SK-N-MC (cell line): ENCODE measurements around the gene CDA.

Experiments used
- DNase-seq: peaks from one replicate; pipeline ENCODE4 v3.0.0-alpha.2; 2011; ENCODE audit warnings: low read depth, low spot score
- H3K27ac ChIP-seq: fragments of 200-600 bp; sonication (generic); 2 replicates; pipeline ENCODE4 v1.5.1; 2016; ENCODE audit warnings: mixed run types
- H3K36me3 ChIP-seq: fragments of 200-600 bp; sonication (generic); 2 replicates; pipeline ENCODE4 v1.6.1; 2017; ENCODE audit warnings: antibody characterized with exemption, low read length, mixed read lengths; ENCODE audit not compliant: insufficient read depth
- H3K4me3 ChIP-seq: fragments of 200-600 bp; sonication (generic); 2 replicates; pipeline ENCODE4 v1.5.1; 2016
- H3K9ac ChIP-seq: fragments of 200-600 bp; sonication (generic); 2 replicates; pipeline ENCODE4 v1.8.0; 2017; ENCODE audit warnings: mixed run types, mixed read lengths; ENCODE audit not compliant: insufficient read length
- H3K9me3 ChIP-seq: fragments of 200-600 bp; sonication (generic); 2 replicates; pipeline ENCODE4 v1.6.1; 2017; ENCODE audit warnings: low read depth, mild to moderate bottlenecking, antibody characterized with exemption, low read length, moderate library complexity, mixed read lengths
- EZH2 ChIP-seq: fragments of 200-600 bp; sonication (generic); IDR thresholded peaks from one replicate; pipeline ENCODE4 v1.6.1; 2017; ENCODE audit warnings: antibody characterized with exemption
- FOXP2 ChIP-seq: optimal IDR thresholded peaks from 2 replicates; pipeline ENCODE3; 2011; ENCODE audit warnings: mild to moderate bottlenecking, moderate library complexity; ENCODE audit not compliant: insufficient read depth; ENCODE audit errors: extremely low read length, control extremely low read depth
- POLR2AphosphoS5 ChIP-seq: IDR thresholded peaks from 2 replicates; pipeline ENCODE4 v1.6.1; 2012; ENCODE audit warnings: mild to moderate bottlenecking, low read depth, low read length, borderline replicate concordance

The CDA gene

GRCh38 chr1:20619999-20620398 is 31.1 kb downstream of the CDA start:
- no peak overlapping the region for H3K27ac ChIP-seq
- no peak overlapping the region for H3K9ac ChIP-seq
- H3K4me3 ChIP-seq: no peak overlapping the region
- TF ChIP-seq EZH2 (no peak), FOXP2 (no peak), POLR2AphosphoS5 (no peak)
- no peak for DNase-seq
- no peaks in the 10 kb centered on the region for H3K9me3 ChIP-seq
- H3K36me3 ChIP-seq: no peaks in the 10 kb centered on the region

- no peaks in the 10 kb centered on the region for H3K9me3 ChIP-seq
- TF ChIP-seq POLR2AphosphoS5 (no peak), EZH2 (no peak), FOXP2 (no peak)
- H3K9ac ChIP-seq: no peak overlapping the region
- H3K27ac ChIP-seq: no peak overlapping the region
- no peaks in the 10 kb centered on the region for H3K36me3 ChIP-seq
- H3K4me3 ChIP-seq: no peak overlapping the region
- DNase-seq: no peak
Measured at GRCh38 chr1:20621012-20621411, 32.1 kb downstream of the CDA start.

- TF ChIP-seq EZH2: no peak
- no peak for TF ChIP-seq POLR2AphosphoS5
- no peak for TF ChIP-seq FOXP2
- no peak overlapping the region for H3K4me3 ChIP-seq
Measured at GRCh38 chr1:20624709-20625108, 35.8 kb downstream of the CDA start.

GRCh38 chr1:20625176-20626097 is 36.5 kb downstream of the CDA start:
- no peak for DNase-seq
- TF ChIP-seq EZH2 (no peak), FOXP2 (no peak), POLR2AphosphoS5 (no peak)
- no peaks in the 10 kb centered on the region for H3K9me3 ChIP-seq
- H3K27ac ChIP-seq: no peak overlapping the region
- no peak overlapping the region for H3K9ac ChIP-seq
- no peaks in the 10 kb centered on the region for H3K36me3 ChIP-seq
- H3K4me3 ChIP-seq: no peak overlapping the region

More at GRCh38 chr1:20624709-20625108, 35.8 kb downstream of the CDA start:
- no peak overlapping the region for H3K27ac ChIP-seq
- no peak for DNase-seq
- no peak overlapping the region for H3K9ac ChIP-seq
- H3K9me3 ChIP-seq: no peaks in the 10 kb centered on the region
- H3K36me3 ChIP-seq: no peaks in the 10 kb centered on the region

DNA sequence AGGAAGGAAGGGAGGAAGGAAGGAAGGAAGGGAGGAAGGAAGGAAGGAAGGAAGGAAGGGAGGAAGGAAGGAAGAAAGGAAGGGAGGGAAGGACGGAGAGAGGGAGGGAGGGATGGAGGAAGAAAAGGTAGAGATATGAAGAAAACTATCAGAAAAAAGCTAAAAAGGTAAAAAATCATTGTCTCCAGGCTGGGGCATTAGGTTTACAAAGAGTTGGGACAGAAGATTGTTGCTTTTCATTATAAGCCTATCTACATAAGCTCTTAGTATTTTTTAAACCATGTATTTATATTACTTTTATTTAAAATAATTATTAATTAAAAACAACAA is 37.2 kb downstream of the CDA start:
- no peak for TF ChIP-seq EZH2
- no peak for TF ChIP-seq POLR2AphosphoS5
- TF ChIP-seq FOXP2: no peak
- Histone ChIP-seq H3K9ac (no peak overlapping the region), H3K36me3 (no peaks in the 10 kb centered on the region), H3K9me3 (no peaks in the 10 kb centered on the region), H3K4me3 (no peak overlapping the region), H3K27ac (0 out of 2 replicates have a peak overlapping the region, but pooled peaks have one; percentile 49)
- DNase-seq: no peak

DNA sequence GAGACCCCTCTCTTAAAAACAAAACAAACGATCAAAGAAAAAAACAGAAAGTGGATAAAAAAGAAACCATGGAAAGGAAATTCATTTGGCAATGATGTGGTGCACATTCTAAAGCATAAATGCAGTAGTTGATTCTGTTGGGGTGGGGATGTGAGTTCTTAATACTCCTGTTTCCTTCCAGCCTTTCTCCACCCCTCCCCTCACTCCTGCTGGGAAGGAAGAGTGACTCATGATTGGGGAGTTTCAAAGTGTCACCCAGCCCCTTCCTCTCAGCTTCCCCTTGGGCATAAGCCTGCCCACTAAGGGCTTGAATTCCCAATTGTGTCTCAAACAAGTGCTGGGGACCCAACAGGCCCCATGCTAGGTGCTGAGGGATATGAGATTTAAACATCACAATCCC is 37.6 kb downstream of the CDA start:
- Histone ChIP-seq H3K9ac (no peak overlapping the region), H3K4me3 (no peak overlapping the region), H3K27ac (0 out of 2 replicates have a peak overlapping the region, but pooled peaks have one; percentile 49), H3K9me3 (no peaks in the 10 kb centered on the region), H3K36me3 (no peaks in the 10 kb centered on the region)
- TF ChIP-seq EZH2: no peak
- no peak for TF ChIP-seq POLR2AphosphoS5
- TF ChIP-seq FOXP2: no peak
- DNase-seq: no peak

DNA sequence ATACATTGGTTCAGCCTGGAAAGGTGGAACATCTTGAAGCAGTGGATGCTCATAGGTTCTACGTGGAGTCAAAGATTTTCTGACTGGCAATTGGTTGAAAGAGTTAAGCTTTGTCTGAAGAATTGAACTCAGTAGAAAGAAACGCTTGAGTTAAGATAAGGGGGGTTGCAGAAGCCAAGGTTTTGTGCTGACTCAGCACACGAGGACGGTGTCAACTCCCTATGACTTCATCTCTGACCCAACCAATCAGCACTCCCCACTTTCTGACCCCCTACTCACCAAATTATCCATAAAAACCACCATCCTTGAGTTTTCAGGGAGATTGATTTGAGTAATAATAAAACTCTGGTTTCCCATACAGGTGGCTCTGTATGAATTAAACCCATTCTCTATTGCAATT is 41.8 kb downstream of the CDA start:
- Histone ChIP-seq H3K9ac (no peak overlapping the region), H3K9me3 (no peaks in the 10 kb centered on the region), H3K36me3 (no peaks in the 10 kb centered on the region), H3K27ac (no peak overlapping the region), H3K4me3 (no peak overlapping the region)
- no peak for DNase-seq
- TF ChIP-seq FOXP2 (no peak), POLR2AphosphoS5 (no peak), EZH2 (no peak)

DNA sequence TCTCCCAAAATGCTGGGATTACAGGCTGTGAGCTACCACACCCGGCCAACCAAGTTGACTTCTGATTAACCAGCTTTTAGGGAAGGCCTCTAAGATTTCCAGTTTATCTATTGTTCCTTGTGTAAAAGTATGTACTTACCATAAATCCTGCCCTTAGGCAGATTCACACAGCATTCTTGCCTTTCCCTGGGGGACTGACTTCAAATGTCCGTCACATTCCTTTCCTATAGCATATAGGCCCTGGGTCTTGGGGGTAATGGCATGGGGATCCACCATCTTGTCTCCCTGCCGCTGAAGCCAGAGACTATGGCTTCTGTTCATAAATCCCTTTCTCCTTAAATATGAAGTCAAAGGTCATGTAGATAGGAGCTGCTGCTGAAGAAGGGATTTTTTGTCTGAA is 43.5 kb downstream of the CDA start:
- TF ChIP-seq POLR2AphosphoS5: no peak
- TF ChIP-seq EZH2: no peak
- no peak for TF ChIP-seq FOXP2
- Histone ChIP-seq H3K9me3 (no peaks in the 10 kb centered on the region), H3K36me3 (no peaks in the 10 kb centered on the region), H3K9ac (no peak overlapping the region), H3K4me3 (no peak overlapping the region), H3K27ac (no peak overlapping the region)
- no peak for DNase-seq
